ENCODE measurements around the gene KIF23.

DNA sequence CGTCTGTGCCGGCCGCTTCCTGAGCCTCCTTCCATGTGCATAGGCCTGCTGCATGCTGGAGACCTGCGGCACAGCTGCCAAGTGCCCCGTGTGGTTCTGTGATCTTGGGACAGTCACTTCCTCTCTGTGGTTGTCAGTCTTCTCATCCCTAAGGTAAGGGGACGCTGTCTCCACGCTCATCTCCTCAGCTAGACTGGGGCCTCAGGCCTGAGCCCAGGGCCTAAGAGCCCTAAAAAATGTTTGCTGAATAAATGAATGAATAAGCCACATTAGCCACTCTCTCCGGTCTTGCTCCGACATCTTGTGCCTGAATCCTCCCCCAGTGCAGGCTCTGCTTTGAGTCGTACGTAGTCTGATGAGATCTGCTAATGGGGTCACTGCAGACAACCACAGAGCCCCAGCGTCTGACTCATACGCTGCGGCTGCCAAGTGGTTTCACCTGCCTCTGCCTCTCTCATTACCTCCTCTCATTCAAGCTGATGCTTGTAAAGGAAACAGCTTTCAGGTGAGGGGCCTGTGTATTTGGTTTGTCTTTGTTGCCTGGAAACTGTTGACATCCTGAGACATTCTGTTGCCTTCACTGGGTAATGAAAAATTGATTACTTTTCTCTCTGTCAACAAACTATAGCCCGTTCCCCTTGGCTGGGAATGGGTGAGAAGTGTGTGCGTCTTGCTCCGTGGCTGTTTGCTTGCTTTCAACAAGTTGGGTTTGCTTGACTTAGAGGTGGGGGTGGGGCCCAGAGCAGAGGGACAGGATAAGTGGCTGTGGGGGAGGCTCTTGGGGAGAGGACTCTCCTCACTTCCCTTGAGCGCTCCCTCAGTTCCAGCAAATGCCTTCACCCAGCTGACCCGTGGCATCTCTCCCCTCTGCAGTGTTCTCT is 54.3 kb downstream of the KIF23 start:
- TF ChIP-seq POLR2A (IDR thresholded peaks at IDR 0.05; ENCODE audit: low read length): no peak
- no peak for TF ChIP-seq GATA1 (IDR thresholded peaks at IDR 0.05; ENCODE audit: low read depth, low read length)
